GM10847 (cell line): ENCODE results near the gene YPEL5.

Experiments
- POLR2A ChIP-seq: IDR thresholded peaks from 2 replicates; pipeline ENCODE4 v1.6.1; 2011; ENCODE audit not compliant: insufficient read length; ENCODE audit errors: extremely low read depth

YPEL5 gene

DNA sequence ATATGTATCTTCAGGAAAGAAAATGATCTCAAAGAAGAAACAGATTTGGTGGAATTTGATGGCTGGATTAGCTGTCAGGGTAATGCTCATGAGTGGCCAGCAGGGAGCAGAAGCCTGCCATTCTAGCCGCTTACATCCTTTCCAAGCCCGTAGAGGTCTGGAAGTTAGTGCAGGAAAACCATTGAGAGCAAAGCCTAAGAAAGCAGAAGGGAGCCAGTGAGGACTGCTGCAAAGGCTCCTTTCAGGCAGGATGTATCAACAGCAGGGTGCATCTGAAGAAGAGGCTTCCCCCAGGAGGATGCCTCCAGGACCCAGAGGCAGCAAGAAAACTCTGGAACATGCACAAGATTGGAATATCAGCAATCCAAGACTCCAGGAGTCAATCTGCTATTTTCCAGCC, 61.6 kb downstream of the YPEL5 start:
- no peak for TF ChIP-seq POLR2A

DNA sequence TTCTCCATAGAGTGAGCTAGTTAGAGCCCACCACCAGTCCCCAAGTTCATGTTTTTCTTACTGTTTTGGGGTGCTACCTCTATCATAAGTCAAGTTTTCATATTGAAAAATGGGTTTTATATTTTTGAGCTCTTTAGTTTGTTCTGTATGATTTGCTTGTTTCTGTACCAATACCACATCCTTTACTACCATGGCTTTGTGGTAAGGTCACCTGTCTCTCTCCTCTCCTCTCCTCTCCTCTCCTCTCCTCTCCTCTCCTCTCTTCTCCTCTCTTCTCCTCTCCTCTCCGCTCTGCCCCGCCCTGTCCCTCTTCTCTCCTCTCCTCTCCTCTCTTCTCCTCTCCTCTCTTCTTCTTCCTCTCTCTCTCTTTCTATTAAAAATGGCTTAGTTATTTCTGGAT, 62.4 kb downstream of the YPEL5 start:
- no peak for TF ChIP-seq POLR2A
